Left lobe of liver (tissue), 2 donors: ENCODE measurements around the gene CDKAL1. TPM values are rescaled to one million over a fixed set of nuclear protein-coding genes. Genes with fewer than 3 reads are reported as not detected.
"Not testable (repeated sequence)": the region's sequence is repeated elsewhere in the genome, so short reads cannot be mapped to it uniquely, and the experiment has no call there.

ENCODE experiments used
- ATAC-seq: fragments of 200-7000 bp; cut with Tn5 transposase; one replicate; pipeline ENCODE4 v1.9.1; 2020; ENCODE audit warnings: mild to moderate bottlenecking, moderate library complexity
- DNase-seq: peaks from one replicate; pipeline ENCODE4 v3.0.0-alpha.2; 2020; ENCODE audit warnings: low spot score
- total RNA-seq: library from RNA; stranded (reverse); gene quantifications from one replicate; pipeline ENCODE4 v1.2.1, GENCODE V29; 2021
- donor health status: DM: no; HTN: no; CAD: no; lungs with moderate emphysema.
- donor health status: DM: no; HTN: yes; CAD: no.

The CDKAL1 gene
- total RNA-seq, 1 donor from 2014 or later = 5.1 TPM

DNA sequence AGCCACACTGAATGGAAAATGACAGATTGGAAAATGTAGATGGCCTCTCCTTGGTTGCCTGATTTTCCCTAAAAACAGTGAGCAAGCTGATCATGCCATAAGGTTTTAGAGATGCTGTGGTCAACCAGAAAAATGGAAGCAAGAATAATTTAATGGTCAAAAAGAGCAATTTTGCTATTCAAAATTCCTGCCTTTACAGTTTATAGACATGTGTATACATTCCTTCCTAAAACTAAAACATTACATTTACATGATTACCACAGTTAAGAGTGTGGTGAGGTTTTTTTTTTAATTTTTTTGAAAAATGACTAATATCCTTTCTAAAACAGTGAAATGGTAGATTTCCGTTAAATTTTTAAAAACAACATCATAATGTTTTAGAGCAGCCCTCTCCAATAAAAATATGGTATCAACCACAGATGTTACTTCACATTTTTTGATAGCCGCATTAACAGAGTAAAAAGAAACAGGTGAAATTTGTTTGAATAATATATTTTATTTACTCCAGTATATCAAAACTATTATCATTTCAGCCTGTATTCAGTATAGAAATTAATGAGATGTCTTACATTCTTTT, 652.3 kb downstream of the CDKAL1 start:
- ATAC-seq = no peak
- DNase-seq = no peak

DNA sequence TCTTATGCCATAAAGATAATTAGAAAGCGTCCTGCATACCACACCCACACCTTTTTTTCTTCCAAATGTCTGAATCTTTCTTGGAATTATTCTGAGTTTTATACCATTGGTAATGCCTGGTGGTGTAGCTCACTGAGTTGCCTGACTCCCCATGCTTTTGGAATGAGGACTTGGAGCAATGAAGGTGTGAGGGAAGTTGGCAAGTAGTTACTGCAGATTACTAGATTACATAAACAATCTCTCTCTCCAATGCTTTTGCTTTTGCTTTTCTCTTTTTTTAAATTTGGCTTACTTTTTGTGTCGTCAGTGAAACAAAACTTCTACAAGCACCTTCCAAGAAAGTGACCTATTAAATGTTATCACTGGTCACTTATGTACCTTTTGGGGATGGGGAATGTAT, 653.2 kb downstream of the CDKAL1 start:
- ATAC-seq = no peak
- DNase-seq = no peak

DNA sequence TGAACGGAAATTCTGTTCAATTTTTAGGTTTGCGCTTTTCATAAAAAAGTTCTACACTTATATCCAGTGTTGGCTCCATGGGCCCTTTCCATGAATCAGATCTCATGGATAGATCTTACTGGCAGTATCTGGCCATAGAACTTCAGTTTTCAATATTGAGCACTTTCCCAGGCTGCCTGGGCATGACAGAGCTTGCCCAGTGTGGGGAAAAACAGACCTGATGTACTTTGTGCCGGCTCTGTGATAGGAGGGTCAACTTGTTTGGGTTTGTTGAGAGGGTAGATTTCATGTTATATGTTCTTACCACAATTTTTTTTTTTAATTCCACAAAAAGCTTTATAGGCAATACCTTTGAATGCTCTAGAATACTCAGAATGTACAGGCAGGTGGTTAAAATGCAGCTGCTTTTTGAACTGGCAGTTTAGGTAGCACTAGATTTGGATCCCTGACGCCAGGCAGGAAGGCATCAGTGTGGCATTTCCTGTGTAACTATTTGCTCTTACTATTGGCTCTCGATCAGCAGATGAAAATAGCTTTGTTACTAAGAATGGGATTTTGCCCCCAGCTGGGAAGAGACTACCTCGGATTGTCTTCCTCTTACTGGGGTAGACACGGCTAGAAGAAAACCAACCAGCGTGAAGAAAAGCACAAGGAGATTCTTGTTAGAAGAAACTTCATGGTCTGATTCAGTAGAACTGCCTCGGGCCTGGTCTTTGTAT, 654.4 kb downstream of the CDKAL1 start:
- ATAC-seq (no peak), DNase-seq (no peak)

DNA sequence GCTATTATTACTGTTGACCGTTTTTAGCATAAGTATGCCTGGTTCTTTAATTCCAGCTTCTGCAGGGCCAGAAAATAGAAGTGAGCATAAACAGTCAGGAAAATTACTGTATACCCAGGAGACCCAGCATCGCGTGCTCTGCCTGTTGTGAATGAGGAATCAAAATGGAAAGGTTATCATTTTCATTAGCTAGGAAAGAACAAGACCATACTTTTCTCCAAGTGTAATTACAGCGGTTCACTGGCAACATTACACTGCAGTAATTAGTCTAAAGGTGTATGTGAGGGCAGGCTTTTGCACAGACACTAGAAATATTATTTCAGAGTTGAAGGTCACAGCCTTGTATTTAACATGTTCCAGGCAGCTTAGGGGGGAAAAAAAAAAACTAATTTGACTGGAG, 655.5 kb downstream of the CDKAL1 start:
- no peak for ATAC-seq

DNA sequence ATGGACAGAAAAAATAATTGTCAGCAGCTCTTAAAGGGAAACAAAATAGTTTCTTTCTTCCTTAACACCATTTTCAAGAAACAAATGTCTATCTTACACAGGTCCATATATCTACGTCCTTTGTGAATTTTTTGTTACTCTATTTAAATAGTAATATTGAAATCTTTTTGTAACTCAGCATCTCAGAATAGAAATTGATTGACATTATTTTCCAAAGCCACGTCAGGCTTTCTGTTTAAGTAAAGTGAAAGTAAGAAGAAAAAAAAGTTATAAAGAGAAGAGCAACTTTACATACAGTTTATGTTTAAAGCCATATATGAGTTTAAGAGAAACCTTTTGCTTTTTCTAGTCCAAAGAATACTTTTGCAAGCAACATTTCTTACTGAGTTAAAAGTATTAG, 656.4 kb downstream of the CDKAL1 start:
- DNase-seq = no peak

More for the DNA sequence above, 655.5 kb downstream of the CDKAL1 start:
- no peak for DNase-seq

DNA sequence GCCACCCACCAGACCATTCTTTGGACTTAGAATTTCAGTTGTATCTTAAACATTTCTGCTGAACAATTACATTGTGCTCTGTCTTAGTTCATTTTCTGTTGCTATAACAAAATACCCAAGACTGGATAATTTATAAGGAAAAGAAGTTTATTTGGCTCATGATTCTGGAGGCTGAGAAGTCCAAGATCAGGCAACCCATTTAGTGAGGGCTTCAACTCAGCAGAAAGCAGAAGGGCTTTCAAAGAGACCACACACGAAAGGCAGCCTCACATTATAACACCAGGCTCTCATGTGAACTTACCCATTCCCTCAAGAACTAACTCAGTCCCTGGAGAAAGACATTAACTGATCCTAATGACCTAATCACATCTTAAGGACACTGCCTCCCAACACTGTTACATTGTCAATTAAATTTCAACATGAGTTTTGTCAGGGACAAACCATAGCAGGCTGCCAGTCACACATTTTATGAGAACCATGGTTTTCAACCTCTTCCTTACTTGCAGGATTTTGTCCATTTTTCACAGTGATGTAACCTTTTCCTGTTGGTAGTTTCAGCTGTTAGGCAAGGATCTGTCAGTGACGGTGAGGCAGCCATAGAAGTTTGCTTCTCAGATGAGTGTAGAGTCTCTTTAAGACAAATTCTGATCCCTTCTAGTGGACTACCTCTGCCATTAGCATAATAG, 659.7 kb downstream of the CDKAL1 start:
- no peak for DNase-seq
- no peak for ATAC-seq

More for the DNA sequence above, 656.4 kb downstream of the CDKAL1 start:
- ATAC-seq = no peak

DNA sequence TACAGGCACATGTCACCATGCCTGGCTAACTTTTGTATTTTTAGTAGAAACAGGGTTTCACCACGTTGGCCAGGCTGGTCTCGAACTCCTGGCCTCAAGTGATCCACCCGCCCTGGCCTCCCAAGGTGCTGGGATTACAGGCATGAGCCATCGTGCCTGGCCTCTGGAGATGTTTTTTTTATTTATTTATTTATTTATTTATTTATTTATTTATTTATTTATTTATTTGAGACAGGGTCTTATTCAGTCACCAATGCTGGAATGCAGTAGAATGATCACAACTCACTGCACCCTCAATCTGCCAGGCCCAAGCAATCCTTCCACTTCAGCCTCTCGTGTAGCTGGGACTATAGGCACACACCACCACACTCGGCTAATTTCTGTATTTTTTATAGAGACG, 661.0 kb downstream of the CDKAL1 start:
- not testable (repeated sequence) for DNase-seq, ATAC-seq

DNA sequence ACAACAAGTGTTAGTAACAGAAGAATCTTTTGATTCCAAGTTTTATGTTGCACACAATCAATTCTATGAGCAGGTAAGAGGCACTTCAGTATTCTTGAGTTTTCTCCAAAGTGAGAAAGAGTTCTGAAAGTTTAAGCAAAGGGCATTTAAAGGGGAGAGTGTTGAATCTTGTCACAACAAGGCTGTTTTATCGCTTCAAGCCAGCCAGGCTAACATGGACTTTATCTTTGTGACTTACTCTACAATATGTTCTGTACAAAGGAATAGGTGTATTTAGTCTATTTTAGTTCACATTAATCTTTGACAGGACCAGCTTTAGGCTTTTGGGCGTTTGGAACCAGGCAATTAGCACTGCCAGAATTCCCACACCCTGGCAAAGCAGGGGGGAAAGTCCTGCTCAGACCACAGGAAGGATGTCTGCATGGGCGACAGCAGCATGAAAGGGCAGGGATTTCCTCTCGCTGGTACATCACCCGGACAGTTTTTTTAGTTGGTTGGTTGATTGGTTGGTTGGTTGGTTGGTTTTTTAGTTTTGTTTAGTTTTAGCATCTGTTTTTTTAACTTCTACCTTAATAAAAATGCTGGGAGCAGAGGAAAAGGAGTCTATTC, 663.9 kb downstream of the CDKAL1 start:
- no peak for DNase-seq
- no peak for ATAC-seq

DNA sequence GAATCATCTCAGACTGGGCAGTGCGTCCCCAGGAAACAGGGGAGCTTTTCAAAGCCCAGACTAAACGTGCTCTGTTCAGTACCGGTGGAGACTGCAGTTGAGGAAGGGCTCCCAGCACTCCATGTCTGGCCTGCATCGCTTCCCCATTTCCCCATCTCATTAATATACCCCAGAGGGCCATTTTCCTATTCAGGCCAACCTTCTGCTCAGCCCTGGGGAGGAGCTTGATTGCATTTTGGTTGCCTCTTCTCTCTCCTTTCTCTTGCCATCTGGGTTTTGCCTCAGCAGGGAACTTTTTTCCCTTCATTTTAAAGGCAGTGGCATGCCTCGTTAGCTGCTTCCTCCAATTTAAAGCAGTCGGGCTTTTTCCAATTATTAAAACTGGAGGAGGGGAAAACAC, 665.0 kb downstream of the CDKAL1 start:
- DNase-seq (no peak), ATAC-seq (no peak)

DNA sequence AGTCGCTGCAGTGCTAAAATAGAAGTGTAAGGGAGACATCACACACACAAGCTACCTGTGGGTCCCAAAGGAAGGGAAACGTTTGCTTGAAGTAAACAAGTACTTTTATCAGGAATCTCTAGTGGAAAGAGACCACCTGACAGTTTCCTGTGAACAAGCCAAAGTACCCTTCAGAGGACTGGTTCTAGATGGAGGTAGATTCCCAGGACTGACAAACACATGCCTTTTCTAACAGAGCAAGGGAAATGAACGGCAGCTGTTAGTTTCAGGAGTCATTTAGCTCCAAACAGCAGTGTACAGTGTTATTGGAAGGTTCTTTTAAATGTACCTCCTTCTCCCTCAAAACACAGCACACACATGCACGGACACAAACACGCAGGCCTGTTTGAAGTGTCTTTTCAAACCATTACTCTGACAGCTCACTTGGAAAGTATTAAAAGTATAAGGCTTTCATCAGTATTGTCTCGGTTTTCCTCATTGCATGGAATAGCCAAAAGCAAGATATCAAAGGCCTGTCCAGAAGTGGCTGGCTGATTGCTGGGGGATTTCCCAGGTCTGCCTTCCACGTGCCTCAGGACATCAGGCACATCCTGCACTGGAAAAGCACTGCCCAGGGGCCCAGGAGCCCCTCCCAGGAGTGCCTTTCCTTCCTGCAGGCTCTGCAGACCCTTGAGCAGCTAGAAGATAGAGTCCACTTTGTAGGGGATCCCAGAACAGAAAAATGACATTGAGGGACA, 666.0 kb downstream of the CDKAL1 start:
- DNase-seq (no peak), ATAC-seq (no peak)

DNA sequence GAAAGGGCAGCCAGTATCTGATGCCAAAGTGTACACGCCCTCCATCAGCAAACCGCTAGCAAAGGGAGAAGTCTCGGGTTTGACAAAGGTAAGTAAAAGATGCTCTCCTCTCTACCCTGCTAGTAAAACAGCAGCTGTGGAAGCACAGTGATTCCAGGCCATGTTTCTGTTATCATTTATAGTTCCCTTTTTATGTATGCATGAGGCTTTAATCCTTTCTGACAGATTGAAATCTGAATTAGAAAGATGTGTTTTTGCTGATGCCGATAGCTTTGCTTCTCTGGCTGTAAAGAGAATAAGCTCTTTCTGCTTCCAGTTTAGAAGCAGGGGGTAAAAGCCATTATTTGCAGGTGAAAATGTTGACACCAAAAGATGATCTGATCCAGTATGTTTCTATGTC, 666.9 kb downstream of the CDKAL1 start:
- ATAC-seq (no peak), DNase-seq (no peak)

DNA sequence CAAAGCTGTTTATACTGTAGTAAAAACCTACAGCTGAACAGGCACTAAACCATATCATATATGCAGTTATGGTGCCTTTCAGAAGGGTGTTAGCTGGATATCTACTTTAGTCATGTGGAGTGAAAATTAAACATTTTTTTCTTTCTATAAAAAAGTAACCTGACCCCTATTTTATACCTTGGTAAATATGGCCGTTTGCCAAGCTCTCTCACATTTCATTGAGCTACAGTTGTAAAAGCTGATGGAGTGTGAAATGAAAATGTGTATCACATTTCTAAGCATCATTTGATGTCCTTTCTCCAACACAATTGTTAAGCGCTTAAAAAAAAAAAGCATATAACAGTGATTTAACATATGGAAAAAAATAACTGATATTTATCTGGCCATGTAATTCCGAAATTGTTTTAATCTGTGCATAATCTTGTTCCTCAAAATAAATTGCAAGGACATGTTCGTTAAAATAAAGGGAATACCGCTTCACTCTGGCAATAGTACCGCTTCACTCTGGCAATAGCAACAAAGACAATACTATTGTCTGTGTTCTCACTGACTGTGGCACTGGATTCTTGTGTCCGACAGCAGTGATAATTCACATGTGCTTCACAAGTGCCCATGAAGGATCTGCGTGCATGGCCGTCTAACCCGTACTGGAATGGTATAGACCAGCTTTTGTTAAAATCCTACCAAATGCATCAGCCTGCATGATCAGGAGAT, 667.5 kb downstream of the CDKAL1 start:
- DNase-seq (no peak), ATAC-seq (no peak)

DNA sequence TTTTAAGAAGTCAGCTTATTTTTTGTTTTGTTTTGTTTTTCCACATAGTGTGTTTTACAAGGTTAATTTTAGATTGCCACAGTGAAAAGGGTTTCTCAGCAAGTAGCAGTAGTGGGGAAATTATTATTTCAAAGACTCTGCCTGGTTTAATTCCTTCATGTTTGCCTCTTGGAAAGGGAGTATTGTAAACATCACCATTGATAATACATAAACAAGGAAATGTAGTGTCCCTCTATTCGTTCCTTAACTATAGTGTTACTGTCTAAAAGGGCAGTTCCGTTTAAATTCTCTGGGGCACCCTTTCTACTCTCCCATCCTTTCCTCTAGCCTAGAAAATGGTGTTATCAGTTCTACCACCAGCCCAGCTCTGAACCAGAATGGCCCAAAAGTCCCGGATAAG, 668.3 kb downstream of the CDKAL1 start:
- no peak for ATAC-seq

DNA sequence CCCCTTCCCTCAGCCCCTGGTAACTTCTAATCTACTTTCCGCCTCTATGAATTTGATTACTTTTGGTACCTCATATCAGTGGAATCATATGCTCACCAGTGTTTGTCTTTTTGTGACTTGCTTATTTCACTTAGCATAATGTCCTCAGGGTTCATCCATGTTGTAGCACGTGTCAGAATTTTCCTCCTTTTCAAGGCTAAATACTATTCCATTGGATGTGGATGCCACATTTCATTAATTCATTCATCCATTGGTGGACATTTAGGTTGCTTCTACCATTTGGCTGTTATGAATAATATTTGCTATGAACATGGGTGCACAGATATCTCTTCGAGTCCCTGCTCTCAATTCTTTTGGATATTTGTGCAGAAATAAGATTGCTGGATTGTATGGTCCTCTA, 670.7 kb downstream of the CDKAL1 start:
- DNase-seq (no peak), ATAC-seq (no peak)

More for the DNA sequence above, 668.3 kb downstream of the CDKAL1 start:
- DNase-seq = no peak

DNA sequence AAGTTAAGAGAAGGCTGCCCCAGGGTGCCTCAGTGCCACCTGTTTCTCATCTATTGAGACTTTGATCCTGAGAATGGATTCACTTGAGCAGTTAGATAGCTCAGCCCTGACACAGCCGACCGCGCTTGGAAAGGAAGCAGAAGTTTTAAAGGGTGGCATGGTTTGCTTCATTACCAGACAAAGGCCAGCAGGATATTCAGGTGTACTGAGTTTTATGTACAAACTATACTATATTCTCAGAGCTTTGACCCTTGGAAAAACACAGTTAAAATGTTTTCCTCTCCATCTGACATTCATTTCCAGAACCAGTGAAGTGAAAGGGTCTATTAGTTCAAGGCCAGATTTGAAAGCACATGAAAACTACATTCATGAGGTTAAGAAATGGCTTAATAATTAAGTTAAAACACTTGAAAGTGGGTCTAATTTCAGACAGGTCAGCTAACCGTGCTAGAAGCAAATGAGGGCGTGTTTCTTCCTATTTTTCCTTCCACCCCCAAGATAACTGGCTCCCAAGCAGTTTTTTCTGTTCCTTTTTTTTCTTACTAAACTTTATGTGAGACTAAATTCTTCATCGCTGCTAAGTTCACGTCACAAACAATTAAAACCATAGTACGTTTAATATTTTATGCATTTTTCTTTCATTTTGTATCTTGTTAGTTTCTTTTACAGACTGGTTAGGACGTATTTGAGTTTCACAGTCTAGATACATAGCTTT, 674.0 kb downstream of the CDKAL1 start:
- DNase-seq = no peak
- no peak for ATAC-seq

DNA sequence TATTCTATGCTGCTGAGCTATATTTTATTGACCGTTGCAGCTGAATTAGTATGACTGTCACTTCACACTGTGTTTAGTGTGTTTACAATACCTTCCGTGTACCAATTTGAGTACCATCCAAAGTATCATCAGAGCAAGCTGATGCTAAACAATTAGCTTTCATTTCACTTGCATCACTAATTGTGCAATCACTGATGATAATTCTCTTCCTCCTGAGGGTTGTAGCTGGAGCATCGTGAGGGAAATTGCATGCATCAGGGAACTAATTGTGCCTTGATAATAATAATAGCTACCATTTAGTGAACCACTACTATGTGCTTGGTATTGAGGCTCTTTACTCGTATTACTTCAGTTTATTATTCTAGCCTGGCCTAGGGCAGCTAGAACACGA, 674.5 kb downstream of the CDKAL1 start:
- DNase-seq (no peak), ATAC-seq (no peak)

DNA sequence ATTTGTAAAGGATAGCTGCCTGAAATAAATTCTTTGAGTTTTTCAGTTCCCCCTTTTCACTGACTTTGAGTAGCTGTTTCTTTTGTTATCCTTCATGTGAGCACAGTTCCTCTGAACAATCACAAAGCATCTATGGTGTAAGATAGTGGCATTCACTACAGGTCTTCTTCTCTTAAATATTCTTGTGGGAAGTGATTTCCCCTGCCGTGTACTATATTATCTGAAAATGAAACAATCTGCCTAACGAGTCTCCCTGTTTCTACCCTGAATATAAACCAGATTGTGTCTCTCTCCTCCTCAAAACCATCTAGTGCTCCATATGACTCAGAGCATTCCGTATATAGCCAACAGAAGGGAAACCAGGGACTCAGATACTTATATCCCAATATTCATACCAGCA, 679.2 kb downstream of the CDKAL1 start:
- no peak for DNase-seq
- ATAC-seq = no peak

DNA sequence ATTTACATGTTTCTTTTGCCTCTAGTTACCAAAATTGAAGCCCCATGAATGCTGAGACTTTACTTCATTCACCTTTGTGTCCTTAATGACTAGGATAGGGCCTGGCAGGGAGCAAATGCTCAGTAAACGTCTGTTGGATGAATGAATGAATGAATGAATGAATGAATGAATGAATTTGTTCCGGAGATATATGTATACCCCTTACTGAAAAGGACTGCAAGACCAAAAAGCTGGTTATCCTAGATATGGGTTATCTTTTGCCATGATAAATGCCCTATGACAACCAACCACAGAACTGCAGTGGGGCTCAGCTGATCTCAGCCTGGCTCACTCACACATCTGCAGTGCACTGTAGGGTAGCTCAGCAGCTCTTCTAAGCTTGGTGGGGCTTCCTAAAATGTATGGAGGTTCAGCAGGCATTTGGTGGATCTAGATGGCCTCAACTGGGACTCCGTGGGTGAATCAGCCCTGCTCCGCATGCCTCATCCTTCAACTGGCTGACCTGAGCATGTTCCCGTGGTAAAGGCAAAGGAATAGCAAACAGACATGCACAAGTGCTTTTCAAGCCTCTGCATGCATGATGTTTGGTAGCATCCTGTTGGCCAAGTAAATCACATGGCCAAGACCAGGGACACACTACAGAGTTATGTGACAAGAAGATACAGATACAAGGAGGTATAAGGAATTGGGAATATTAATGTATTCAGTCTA, 680.6 kb downstream of the CDKAL1 start:
- DNase-seq = no peak
- no peak for ATAC-seq

DNA sequence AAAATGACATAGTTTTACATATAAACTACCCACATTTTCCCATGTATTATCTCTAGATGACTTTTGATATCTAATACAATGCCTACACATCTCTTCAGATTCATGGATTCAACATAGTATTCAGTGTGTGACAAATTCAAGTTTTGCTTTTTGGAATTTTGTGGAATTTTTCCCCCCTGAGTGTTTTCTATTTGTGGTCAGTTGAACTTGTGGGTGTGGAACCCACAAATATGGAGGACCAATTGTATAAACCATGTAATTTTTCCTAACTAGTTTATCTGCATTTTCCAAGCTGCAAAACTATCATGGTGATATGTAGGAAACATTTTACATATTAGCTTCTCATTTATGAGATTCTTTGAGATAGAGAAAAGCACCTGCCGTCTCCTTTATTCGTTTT, 685.0 kb downstream of the CDKAL1 start:
- ATAC-seq = no peak
- no peak for DNase-seq
